ENCODE measurements around the gene MTREX.

The MTREX gene

DNA sequence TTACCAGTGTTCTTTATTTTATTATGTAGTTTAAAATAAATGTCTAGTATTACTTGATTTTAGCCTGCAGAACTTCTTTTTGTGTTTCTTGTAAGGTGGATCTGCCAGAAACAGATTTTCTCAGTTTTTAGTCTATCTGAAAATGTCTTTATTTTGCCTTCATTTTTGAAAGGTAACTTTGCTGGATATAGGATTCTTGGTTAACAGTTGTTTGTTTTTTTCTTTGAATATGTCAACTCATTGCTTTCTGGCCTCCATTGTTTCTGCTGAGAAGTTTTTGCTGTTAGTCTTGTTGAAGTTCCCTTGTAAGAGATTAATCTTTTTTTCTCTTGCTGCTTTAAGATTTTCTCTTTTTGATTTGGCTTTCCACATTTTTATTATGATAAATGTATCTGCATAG, 75.5 kb downstream of the MTREX start:
- DNase-seq (ENCODE audit: low read depth in 2 of 2) = no peak

GRCh38 chr5:55384072-55384471, 76.3 kb downstream of the MTREX start:
- DNase-seq (ENCODE audit: low read depth in 2 of 2) = no peak

- DNase-seq (ENCODE audit: low read depth in 2 of 2) = no peak
Measured at GRCh38 chr5:55385227-55385626, 77.4 kb downstream of the MTREX start.

DNA sequence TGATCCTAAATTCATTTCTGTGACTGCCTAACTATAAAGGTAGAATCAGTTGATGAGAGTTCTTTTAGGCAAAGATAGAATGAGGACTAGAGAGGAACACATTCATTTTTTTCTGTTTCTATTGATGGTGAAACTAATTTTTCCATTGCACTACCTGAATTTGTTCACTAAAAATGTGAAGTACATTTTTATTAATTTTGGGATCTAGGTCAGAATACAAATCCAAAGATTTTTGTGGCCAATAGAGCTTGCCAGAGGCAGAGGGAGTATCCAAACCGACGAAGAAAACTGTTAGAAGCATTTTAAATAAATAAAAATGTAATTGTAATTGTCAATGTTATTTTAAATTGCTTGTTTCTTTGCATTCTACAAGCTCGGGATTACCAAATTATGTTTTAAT, 78.1 kb downstream of the MTREX start:
- no peak for DNase-seq (ENCODE audit: low read depth in 2 of 2)

- no peak for DNase-seq (ENCODE audit: low read depth in 2 of 2)
Measured at GRCh38 chr5:55386356-55386755, 78.6 kb downstream of the MTREX start.

GRCh38 chr5:55387865-55388264, 80.1 kb downstream of the MTREX start:
- DNase-seq (ENCODE audit: low read depth in 2 of 2) = no peak

DNA sequence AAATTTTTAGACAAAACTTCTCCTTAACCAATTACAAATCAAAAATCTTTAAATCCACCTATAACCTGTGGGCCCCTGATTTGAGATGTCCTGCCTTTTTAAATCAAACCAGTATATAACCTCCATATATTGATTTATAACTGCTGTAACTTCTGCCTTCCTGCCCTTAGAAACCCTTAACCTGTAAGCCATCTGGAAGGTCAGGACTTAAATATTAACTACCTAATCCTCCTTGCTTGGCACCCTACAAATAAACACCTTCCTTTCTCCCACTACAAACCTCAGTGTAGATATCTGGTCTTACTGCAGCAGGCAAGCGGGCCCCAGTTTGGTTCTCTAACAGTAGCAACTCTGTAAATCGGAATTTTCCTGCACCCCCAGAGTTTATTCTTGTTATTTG, 83.9 kb downstream of the MTREX start:
- DNase-seq (ENCODE audit: low read depth in 2 of 2) = no peak

GRCh38 chr5:55392669-55393068, 84.9 kb downstream of the MTREX start:
- DNase-seq (ENCODE audit: low read depth in 2 of 2) = no peak

DNA sequence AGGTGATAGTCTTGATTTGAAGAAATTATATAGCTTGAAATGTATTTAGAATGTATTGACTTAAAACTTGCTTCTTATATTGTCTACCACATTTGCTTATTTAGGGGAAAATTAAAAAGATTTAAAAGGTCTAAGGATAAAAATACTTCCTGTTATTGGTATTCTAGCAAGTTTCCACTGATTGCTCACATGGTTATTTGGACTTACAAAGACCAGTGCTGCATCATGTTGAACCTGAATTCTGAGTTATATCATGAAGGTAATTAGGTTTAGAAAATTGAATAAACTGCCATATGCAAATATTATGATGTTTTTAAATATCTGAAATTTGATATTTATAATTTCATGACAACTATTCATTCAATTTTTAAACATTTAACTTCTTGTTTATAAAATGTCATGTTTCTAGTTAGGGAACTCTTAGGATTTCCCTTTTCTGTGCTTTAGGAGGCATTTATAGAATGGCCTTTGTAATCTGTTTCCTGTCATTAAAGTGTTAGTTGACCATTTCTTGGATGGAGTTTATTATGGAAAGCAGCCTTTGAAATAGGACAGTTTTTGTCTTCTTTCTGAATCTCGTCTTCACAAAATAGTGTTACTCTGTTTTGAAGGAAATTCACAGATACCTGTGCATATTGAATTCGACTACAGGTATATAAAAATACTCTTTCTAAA, 85.8 kb downstream of the MTREX start:
- DNase-seq (ENCODE audit: low read depth in 2 of 2) = no peak

- DNase-seq (ENCODE audit: low read depth in 2 of 2) = no peak
Measured at GRCh38 chr5:55402199-55402598, 94.4 kb downstream of the MTREX start.

- DNase-seq (ENCODE audit: low read depth in 2 of 2) = no peak
Measured at GRCh38 chr5:55406292-55406691, 98.5 kb downstream of the MTREX start.

DNA sequence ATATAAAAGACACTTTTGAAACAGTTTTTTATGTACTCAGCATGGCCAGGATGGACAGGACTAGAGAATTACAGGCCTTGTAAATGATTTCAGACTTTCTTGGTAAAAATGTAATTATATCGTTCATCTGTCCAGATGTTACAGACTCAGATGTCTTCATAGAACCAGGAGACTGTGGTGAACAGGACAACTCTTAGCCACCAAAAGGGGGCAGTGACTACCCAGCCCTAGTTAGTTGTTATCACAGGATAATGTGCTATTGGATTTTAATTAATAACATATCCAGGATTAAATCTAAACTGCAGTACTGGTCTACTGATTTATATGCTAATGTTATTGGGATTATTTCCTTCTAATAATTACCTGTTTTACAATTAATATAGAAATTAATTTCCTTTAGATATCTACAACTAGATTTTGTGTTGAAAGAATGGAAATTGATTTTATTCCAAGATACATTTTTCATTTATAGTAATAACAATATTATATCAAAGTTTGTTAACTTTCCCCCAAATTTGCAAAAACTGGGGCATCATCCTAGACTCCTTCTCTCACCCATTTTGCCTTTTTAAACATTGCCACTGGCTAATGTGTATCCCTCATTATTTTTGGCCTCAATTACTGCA, 99.4 kb downstream of the MTREX start:
- no peak for DNase-seq (ENCODE audit: low read depth in 2 of 2)

GRCh38 chr5:55407984-55408383, 100.2 kb downstream of the MTREX start:
- DNase-seq (ENCODE audit: low read depth in 2 of 2) = no peak

GRCh38 chr5:55409775-55410174, 102.0 kb downstream of the MTREX start:
- no peak for DNase-seq (ENCODE audit: low read depth in 2 of 2)

DNA sequence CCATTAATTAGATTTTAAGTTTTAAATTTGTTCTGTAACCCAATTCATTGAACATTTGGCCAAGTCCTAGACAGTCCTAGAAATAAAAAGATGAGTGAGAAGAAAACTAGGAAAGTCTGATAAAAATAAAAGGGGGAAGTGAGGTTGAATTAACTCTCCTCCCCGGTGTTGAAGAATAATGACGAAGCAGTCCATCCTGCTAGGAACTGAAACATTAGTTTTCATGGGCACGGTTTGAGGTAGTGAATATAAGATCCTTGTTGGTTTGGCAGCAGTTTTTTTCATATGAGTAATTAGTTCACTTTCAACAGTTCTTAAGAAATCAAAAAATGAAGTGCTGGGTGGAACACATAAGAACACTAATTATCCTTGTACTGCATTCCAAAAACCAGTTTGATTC, 103.1 kb downstream of the MTREX start:
- DNase-seq (ENCODE audit: low read depth in 2 of 2) = no peak

GRCh38 chr5:55411876-55412275, 104.1 kb downstream of the MTREX start:
- DNase-seq (ENCODE audit: low read depth in 2 of 2) = no peak

DNA sequence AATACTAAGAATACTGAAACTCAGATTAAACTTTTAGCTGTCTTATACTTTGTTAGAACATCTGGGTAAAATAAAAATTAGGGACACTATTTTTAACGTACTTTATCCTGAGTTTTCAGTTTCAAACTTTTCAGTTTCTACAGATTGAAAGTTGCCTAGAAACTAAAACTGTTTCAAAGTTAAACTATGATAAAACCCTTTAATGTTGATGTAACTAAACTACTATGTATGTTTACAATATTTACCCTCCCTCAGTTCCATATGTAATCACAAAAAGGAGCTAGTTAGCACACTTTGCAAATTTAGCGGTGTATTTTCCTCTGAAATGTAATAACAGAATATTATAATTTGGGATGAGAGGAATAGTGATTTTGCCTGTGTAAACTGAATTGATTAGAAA, 105.9 kb downstream of the MTREX start:
- DNase-seq (ENCODE audit: low read depth in 2 of 2) = no peak

DNA sequence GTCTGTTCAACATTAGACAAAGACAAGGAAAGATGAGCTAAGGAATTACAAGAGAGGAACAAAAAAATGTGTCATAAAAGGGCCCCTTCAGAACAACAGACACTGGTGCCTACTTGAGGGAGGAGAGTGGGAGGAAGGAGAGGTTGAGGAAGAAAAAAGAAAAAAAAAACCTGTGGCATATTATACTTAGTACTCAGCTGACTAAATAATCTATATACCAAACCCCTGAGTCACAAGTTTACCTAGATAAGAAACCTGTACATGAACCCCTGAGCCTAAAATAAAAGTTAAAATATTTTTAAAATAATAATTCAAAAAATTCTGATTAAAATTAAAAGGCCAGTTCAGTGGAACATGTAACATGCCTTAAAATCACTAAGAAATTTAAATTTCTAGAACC, 107.3 kb downstream of the MTREX start:
- DNase-seq (ENCODE audit: low read depth in 2 of 2) = no peak

- DNase-seq (ENCODE audit: low read depth in 2 of 2) = no peak
Measured at GRCh38 chr5:55416306-55416705, 108.5 kb downstream of the MTREX start.

GRCh38 chr5:55418994-55419968, 111.5 kb downstream of the MTREX start:
- no peak for DNase-seq (ENCODE audit: low read depth in 2 of 2)

- DNase-seq (ENCODE audit: low read depth in 2 of 2) = peak in 1 of 2 donors; percentile 26
Measured at GRCh38 chr5:55421074-55421529, 113.3 kb downstream of the MTREX start.

DNA sequence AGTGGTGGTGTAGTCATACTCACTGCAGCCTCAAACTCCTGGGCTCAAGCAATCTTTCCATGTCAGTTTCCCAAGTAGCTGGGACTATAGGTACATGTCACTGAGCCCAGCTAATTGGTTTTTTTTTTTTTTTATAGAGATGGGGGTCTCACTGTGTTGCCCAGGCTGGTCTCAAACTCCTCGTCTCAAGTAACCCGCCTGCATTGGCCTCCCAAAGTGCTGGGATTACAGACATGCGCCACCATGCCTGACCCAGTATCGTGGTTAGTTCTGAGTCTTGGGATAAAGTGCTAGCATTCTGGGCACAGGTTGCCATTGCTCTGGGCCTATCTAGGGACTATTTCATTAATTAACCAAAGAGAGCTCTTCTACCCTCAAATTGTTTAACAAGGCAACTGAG, 118.7 kb downstream of the MTREX start:
- DNase-seq (ENCODE audit: low read depth in 2 of 2) = no peak

GRCh38 chr5:55427157-55427556, 119.4 kb downstream of the MTREX start:
- DNase-seq (ENCODE audit: low read depth in 2 of 2) = no peak

Data from stimulated activated CD4-positive, alpha-beta T cell treated with anti-CD3 and anti-CD28 coated beads, Interleukin-4, amount 100 ng/mL, for 48 hours (primary cell).